Cardiac muscle cell (in vitro differentiated cells and primary cell): ENCODE results near the gene ABHD16A. TPM values are rescaled to one million over a fixed set of nuclear protein-coding genes. Genes with fewer than 3 reads are reported as not detected.
A peak's percentile ranks its signal among the peaks of the same experiment; 100 is the strongest.

Experiments used
- DNase-seq, 2 donors: peaks; one replicate each; pipeline versions ENCODE4 v3.0.0 to v3.0.0-alpha.2; 2010 to 2017; ENCODE audit warnings: low read depth in 1 of 2, low spot score in 1 of 2
- H3K27ac ChIP-seq: fragments of 200-600 bp; sonication (generic); 2 replicates; pipeline ENCODE4 v1.5.1; 2016
- H3K27me3 ChIP-seq: fragments of 200-600 bp; sonication (generic); 2 replicates; pipeline ENCODE4 v1.6.0; 2016; ENCODE audit warnings: control low read depth
- H3K36me3 ChIP-seq: fragments of 200-600 bp; sonication (generic); 2 replicates; pipeline ENCODE4 v1.5.1; 2016; ENCODE audit warnings: control low read depth
- H3K4me1 ChIP-seq: fragments of 200-600 bp; sonication (generic); 2 replicates; pipeline ENCODE4 v1.8.1; 2017; ENCODE audit warnings: low read depth, mild to moderate bottlenecking, mixed run types
- H3K4me3 ChIP-seq: fragments of 200-600 bp; sonication (generic); 2 replicates; pipeline ENCODE4 v1.5.1; 2016; ENCODE audit warnings: mild to moderate bottlenecking
- H3K9me3 ChIP-seq: fragments of 200-600 bp; sonication (generic); 2 replicates; pipeline ENCODE4 v1.5.1; 2017; ENCODE audit warnings: low read depth, mild to moderate bottlenecking, control low read depth
- CTCF ChIP-seq: IDR thresholded peaks from 2 replicates; pipeline ENCODE4 v1.5.1; 2012; ENCODE audit warnings: low read depth, mild to moderate bottlenecking, low read length
- polyA plus RNA-seq: library from polyadenylated mRNA; unstranded; fragments of >200 nt; fragmentation: Nextera tagmentation; extraction: Ambion mirVana; gene quantifications from 2 replicates; pipeline ENCODE4 v1.2.1, GENCODE V29; 2016
- total RNA-seq: library from RNA; depleted of rRNA; stranded (reverse); fragments of >200 nt; gene quantifications from 2 replicates; pipeline ENCODE4 v1.2.3, GENCODE V29; 2016

ABHD16A gene
- total and polyA plus RNA-seq, 2 experiments from 2014 or later = 48.0 to 65.1 TPM

- H3K27me3 ChIP-seq = peaks cover 10% of the 10 kb centered on the region
- H3K36me3 ChIP-seq = peaks cover 4% of the 10 kb centered on the region
- no peaks in the 10 kb centered on the region for H3K9me3 ChIP-seq
- H3K4me3 ChIP-seq = peak overlapping the region; percentile 28
- TF ChIP-seq CTCF = peak; percentile 31
- H3K4me1 ChIP-seq = peaks cover 2% of the 10 kb centered on the region
- no peak overlapping the region for H3K27ac ChIP-seq
- DNase-seq = peak in 1 of 2 donors; percentile 52
Measured at GRCh38 chr6:31681135-31681671, 21.9 kb downstream of the ABHD16A start.

GRCh38 chr6:31680226-31681134, 22.6 kb downstream of the ABHD16A start, which contains the start of gene LY6G5C:
Gene LY6G5C, minus strand, starts transcription at chr6:31681067. Its CDS starts 694 bp downstream, at chr6:31680373.
- Histone ChIP-seq H3K27ac (no peak within 1 kb of the TSS), H3K4me1 (peaks cover 2% of the 10 kb centered on the region), H3K9me3 (no peaks in the 10 kb centered on the region), H3K4me3 (peak within 1 kb of the TSS; percentile 28), H3K36me3 (no peaks in the 10 kb centered on the region), H3K27me3 (peaks cover 10% of the 10 kb centered on the region)
- peak; percentile 54 for TF ChIP-seq CTCF
- peak; percentile 83 to 94 for DNase-seq

DNA sequence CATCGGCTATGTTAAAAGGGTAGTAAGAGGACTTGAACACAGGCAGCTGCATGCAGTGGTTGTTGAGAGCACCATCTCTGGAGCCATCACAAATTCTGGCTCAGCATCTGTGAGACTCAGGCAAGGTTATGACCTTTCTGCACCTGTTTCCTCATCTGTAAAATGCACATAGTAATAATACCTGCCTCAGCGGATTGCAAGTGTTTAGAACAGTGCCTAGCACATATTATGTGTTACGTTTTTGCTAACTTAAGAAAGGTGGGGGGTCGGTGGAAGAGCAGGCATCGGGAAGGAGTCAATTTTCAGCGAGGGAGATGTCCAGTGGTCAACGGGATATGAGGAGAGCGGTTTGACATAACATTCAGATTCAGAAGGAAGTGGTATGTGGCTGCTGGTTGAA, 25.2 kb downstream of the ABHD16A start:
- Histone ChIP-seq H3K27ac (no peak overlapping the region), H3K27me3 (peaks cover 10% of the 10 kb centered on the region), H3K4me1 (peaks cover 2% of the 10 kb centered on the region), H3K9me3 (no peaks in the 10 kb centered on the region), H3K36me3 (no peaks in the 10 kb centered on the region), H3K4me3 (no peak overlapping the region)
- TF ChIP-seq CTCF = no peak
- DNase-seq = no peak

DNA sequence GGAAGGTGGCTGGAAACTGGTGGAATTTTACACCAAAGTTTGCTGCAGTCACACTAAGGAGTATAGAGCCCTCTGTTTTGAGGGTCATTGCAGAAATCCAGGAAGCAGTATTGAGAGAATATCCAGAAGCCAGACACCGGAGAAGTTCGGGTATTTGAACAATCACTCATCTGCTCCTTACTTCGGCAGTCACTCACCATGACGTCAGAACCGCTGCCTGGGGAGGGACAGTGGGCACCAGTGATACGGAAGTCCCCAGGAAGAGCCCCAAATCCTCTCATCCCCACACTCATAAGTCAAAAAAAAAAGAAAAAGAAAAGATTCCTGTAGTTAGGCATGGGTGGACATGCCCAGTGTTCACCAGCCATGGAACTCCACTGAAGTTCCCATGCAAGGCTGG, 26.2 kb downstream of the ABHD16A start:
- Histone ChIP-seq H3K4me3 (no peak overlapping the region), H3K4me1 (peaks cover 2% of the 10 kb centered on the region), H3K27me3 (peaks cover 6% of the 10 kb centered on the region), H3K36me3 (peaks cover 5% of the 10 kb centered on the region), H3K27ac (no peak overlapping the region), H3K9me3 (no peaks in the 10 kb centered on the region)
- TF ChIP-seq CTCF = no peak
- DNase-seq = no peak

DNA sequence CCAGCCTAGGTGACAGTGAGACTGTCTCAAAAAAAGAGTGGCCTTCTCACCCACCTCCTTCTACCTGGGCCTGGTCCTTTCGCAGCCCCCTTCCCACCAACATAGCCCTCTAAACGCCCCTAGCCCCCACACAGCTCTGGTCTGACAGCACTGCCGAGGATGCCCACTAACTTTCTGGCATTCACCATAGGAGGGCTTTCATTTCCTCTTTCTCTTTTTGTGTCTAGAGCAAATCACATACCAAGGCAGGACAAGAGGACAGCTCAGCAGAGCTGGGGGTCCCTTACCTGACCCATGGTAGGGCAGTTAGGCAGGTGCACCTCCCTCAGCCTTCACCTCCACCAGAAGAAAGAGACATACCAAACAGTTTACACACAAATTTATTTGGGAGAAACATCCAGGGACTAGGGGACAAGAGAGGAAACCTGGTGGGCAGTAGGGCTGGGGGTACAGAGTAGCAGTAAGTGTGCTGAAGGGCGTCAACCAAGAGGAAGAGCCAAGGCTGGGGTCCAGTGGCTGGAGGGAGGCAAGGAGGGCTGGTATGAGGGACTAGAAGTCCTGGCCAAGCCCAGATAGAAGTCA, 26.7 kb downstream of the ABHD16A start:
- Histone ChIP-seq H3K4me1 (peaks cover under 1% of the 10 kb centered on the region), H3K36me3 (peaks cover 10% of the 10 kb centered on the region), H3K27me3 (peaks cover under 1% of the 10 kb centered on the region), H3K27ac (no peak overlapping the region), H3K4me3 (no peak overlapping the region), H3K9me3 (no peaks in the 10 kb centered on the region)
- no peak for TF ChIP-seq CTCF
- DNase-seq = no peak
